HepG2 (cell line): ENCODE data around the gene SEC14L2. TPM values are rescaled to one million over a fixed set of nuclear protein-coding genes. Genes with fewer than 3 reads are reported as not detected.
A peak's percentile ranks its signal among the peaks of the same experiment; 100 is the strongest.

Experiments
- ATAC-seq: fragments of 200-7000 bp; cut with Tn5 transposase; 3 replicates; pipeline ENCODE4 v1.9.1; 2020; ENCODE audit warnings: mild to moderate bottlenecking, moderate library complexity
- BruUV-seq: library from RNA; stranded (reverse); fragments of 400-500 nt; replicated peaks from 2 replicates; lab custom pipeline; 2021; lab: Mats Ljungman, UMichigan
- CTCF ChIA-PET: fragments of 300-600 bp; formaldehyde crosslinking; extraction: SDS; loops from one replicate; lab custom pipeline; 2021; ENCODE audit warnings: low total read pairs, inconsistent platforms, low intra/inter-chr PET ratio; lab: Yijun Ruan, JAX
- POLR2A ChIA-PET: fragments of 350-600 bp; sonication (Branson Sonifier 250); formaldehyde crosslinking; loops from one replicate; lab custom pipeline; 2020; ENCODE audit warnings: antibody characterized with exemption, inconsistent platforms; lab: Yijun Ruan, JAX
- DNase-seq: peaks from one replicate; pipeline ENCODE4 v3.0.0-alpha.2; 2015; ENCODE audit warnings: low spot score
- FAIRE-seq: peaks from 3 replicates; lab custom pipeline; 2011; peaks lifted over from hg19 to GRCh38; lab: Jason Lieb, UNC
- H2AFZ ChIP-seq: one replicate; pipeline ENCODE4 v1.6.1; 2011; ENCODE audit warnings: low read length, inconsistent platforms
- H3K27ac ChIP-seq: fragments of 300-600 bp; 3 replicates; pipeline ENCODE4 v1.8.0; 2011; ENCODE audit warnings: mixed run types, mild to moderate bottlenecking, mixed read lengths, low read length, inconsistent platforms; ENCODE audit not compliant: insufficient read depth; ENCODE audit errors: extremely low read length
- H3K27me3 ChIP-seq, 2 experiments: fragments of 200-600 bp in 1 of 2; 2 replicates in 1 of 2; 3 replicates in 1 of 2; pipeline versions ENCODE4 v1.6.0 to v1.8.0; 2011; ENCODE audit warnings: low read length in 2 of 2, mild to moderate bottlenecking in 2 of 2, moderate library complexity in 2 of 2, inconsistent platforms in 1 of 2; ENCODE audit not compliant: insufficient read depth in 2 of 2, control insufficient read depth in 1 of 2
- H3K36me3 ChIP-seq, 2 experiments: fragments of 200-600 bp in 1 of 2; replicated peaks in 1 of 2; 2 replicates in 1 of 2; 3 replicates in 1 of 2; pipeline versions ENCODE4 v1.5.1 to v1.8.0; 2011; ENCODE audit warnings: low read length in 2 of 2, inconsistent platforms in 1 of 2; ENCODE audit not compliant: insufficient read depth in 2 of 2, control insufficient read depth in 1 of 2
- H3K4me1 ChIP-seq: 2 replicates; pipeline ENCODE4 v1.5.1; 2012; ENCODE audit warnings: low read length, inconsistent platforms; ENCODE audit not compliant: insufficient read depth
- H3K4me2 ChIP-seq: 2 replicates; pipeline ENCODE4 v1.6.0; 2011; ENCODE audit warnings: low read depth, low read length, inconsistent platforms
- H3K4me3 ChIP-seq, 3 experiments: fragments of 200-600 bp in 1 of 3; sonication (generic), shearing (Covaris generic) in 1 of 3; replicated peaks in 1 of 3; 2 replicates each; pipeline ENCODE4 v1.5.1; 2011 to 2016; ENCODE audit warnings: low read length in 3 of 3, inconsistent platforms in 2 of 3, low read depth in 2 of 3, mild to moderate bottlenecking in 2 of 3, control low read depth in 1 of 3, mixed read lengths in 1 of 3; ENCODE audit not compliant: insufficient read depth in 1 of 3
- H3K79me2 ChIP-seq: one replicate; pipeline ENCODE4 v1.6.1; 2011; ENCODE audit warnings: low read length, inconsistent platforms; ENCODE audit not compliant: insufficient read depth
- H3K9ac ChIP-seq: 2 replicates; pipeline ENCODE4 v1.6.0; 2011; ENCODE audit warnings: mild to moderate bottlenecking, low read depth, low read length, inconsistent platforms; ENCODE audit not compliant: insufficient read depth
- H3K9me3 ChIP-seq: 2 replicates; pipeline ENCODE4 v1.5.1; 2012; ENCODE audit warnings: mild to moderate bottlenecking, low read length
- H4K20me1 ChIP-seq: 2 replicates; pipeline ENCODE4 v1.6.0; 2011; ENCODE audit warnings: inconsistent platforms, mild to moderate bottlenecking, low read length, moderate library complexity; ENCODE audit not compliant: insufficient read depth
- CREM ChIP-seq, 2 experiments: sonication (generic) in 1 of 2; formaldehyde crosslinking in 1 of 2; IDR thresholded peaks; 2 replicates each; pipeline versions ENCODE4 v1.4.0 to v1.6.1; 2016 to 2020; ENCODE audit warnings: antibody characterized with exemption in 1 of 2, mild to moderate bottlenecking in 1 of 2, missing genetic modification reagents in 1 of 2
- GATAD2A ChIP-seq: IDR thresholded peaks from 2 replicates; pipeline ENCODE4 v1.6.1; 2016
- GFI1 ChIP-seq: sonication (generic); formaldehyde crosslinking; IDR thresholded peaks from 2 replicates; pipeline ENCODE4 v1.5.0; 2020; ENCODE audit warnings: missing genetic modification reagents, mild to moderate bottlenecking, borderline replicate concordance
- HNF4A ChIP-seq: sonication (generic); formaldehyde crosslinking; IDR thresholded peaks from 2 replicates; pipeline ENCODE4 v1.4.0; 2020; ENCODE audit warnings: missing genetic modification reagents
- HNF4G ChIP-seq, 2 experiments: sonication (generic) in 1 of 2; formaldehyde crosslinking in 1 of 2; IDR thresholded peaks; 2 replicates each; pipeline versions ENCODE4 v1.4.0 to v1.6.1; 2011 to 2020; ENCODE audit warnings: borderline replicate concordance in 2 of 2, low read depth in 2 of 2, mild to moderate bottlenecking in 2 of 2, low read length in 1 of 2, missing genetic modification reagents in 1 of 2, moderate library complexity in 1 of 2
- MIXL1 ChIP-seq: IDR thresholded peaks from 2 replicates; pipeline ENCODE4 v1.6.1; 2016
- NR2F2 ChIP-seq: IDR thresholded peaks from 2 replicates; pipeline ENCODE4 v1.6.1; 2012; ENCODE audit warnings: low read depth, inconsistent platforms, borderline replicate concordance
- PHF21A ChIP-seq: sonication (generic); formaldehyde crosslinking; IDR thresholded peaks from 2 replicates; pipeline ENCODE4 v1.5.0; 2020; ENCODE audit warnings: mild to moderate bottlenecking, missing genetic modification reagents
- PITX1 ChIP-seq: sonication (generic); formaldehyde crosslinking; IDR thresholded peaks from 2 replicates; pipeline ENCODE4 v1.5.1; 2020; ENCODE audit warnings: mild to moderate bottlenecking, missing genetic modification reagents
- SALL1 ChIP-seq: sonication (generic); formaldehyde crosslinking; IDR thresholded peaks from 2 replicates; pipeline ENCODE4 v1.8.0; 2022; ENCODE audit warnings: mild to moderate bottlenecking, missing genetic modification reagents
- SIX1 ChIP-seq: sonication (generic); formaldehyde crosslinking; IDR thresholded peaks from 2 replicates; pipeline ENCODE4 v1.4.0; 2020; ENCODE audit warnings: missing genetic modification reagents, borderline replicate concordance
- SP5 ChIP-seq: IDR thresholded peaks from 2 replicates; pipeline ENCODE4 v1.6.1; 2016; ENCODE audit warnings: low read depth, borderline replicate concordance
- ZBTB20 ChIP-seq: sonication (generic); formaldehyde crosslinking; IDR thresholded peaks from 2 replicates; pipeline ENCODE4 v1.8.1; 2023; ENCODE audit warnings: missing genetic modification reagents, low read depth, mild to moderate bottlenecking, borderline replicate concordance
- ZEB1 ChIP-seq: IDR thresholded peaks from 2 replicates; pipeline ENCODE4 v1.6.1; 2012; ENCODE audit warnings: mild to moderate bottlenecking, low read depth, inconsistent platforms; ENCODE audit not compliant: insufficient replicate concordance
- ZNF713 ChIP-seq: sonication (generic); formaldehyde crosslinking; IDR thresholded peaks from 2 replicates; pipeline ENCODE4 v1.4.0; 2020; ENCODE audit warnings: mild to moderate bottlenecking, missing genetic modification reagents
- ZSCAN25 ChIP-seq: sonication (generic); formaldehyde crosslinking; IDR thresholded peaks from 2 replicates; pipeline ENCODE4 v1.8.0; 2022; ENCODE audit warnings: mild to moderate bottlenecking, missing genetic modification reagents
- WGBS: methylation state at CpG from one replicate; pipeline ENCODE4 v1.1.6; 2017; ENCODE audit warnings: low lambda C conversion rate; 5-methylcytosine and 5-hydroxymethylcytosine counted together
- in situ Hi-C: cut with HindIII; loops from 2 replicates; pipeline ENCODE4 v1.10.0; 2017; ENCODE audit warnings: low pct_unique_long_range_greater_than_20kb; ENCODE audit not compliant: extremely low pct_ligation_motif_present
- intact Hi-C: fragments of 100-400 bp; cut with micrococcal nuclease; formaldehyde crosslinking; loops from one replicate; pipeline ENCODE4 v1.10.0; 2022; ENCODE audit not compliant: unreplicated experiment
- polyA plus RNA-seq, 8 experiments: library from polyadenylated mRNA; depleted of rRNA in 3 of 8; stranded (reverse) in 7 of 8; unstranded in 1 of 8; fragments of >200 nt; fragmentation: Illumina TruSeq in 4 of 8; extraction: Trizol in 4 of 8; gene quantifications; 2 replicates each; pipeline versions ENCODE4 v1.2.1 to v1.2.3, GENCODE V29; 2011 to 2016; ENCODE audit warnings: low read depth in 4 of 8, missing spikeins in 1 of 8, mixed read lengths in 1 of 8; ENCODE audit not compliant: insufficient read depth in 1 of 8
- total RNA-seq, 5 experiments: library from RNA; depleted of rRNA; stranded (reverse); fragments of >200 nt; fragmentation: Illumina TruSeq; extraction: Trizol; gene quantifications; 2 replicates each; pipeline ENCODE4 v1.2.3, GENCODE V29; 2016; ENCODE audit warnings: low read depth in 1 of 5
- TF ChIP-seq, protein P1 (sequence below): sonication (generic); formaldehyde crosslinking; IDR thresholded peaks from 2 replicates; pipeline ENCODE4 v1.5.1; 2020; ENCODE audit warnings: mild to moderate bottlenecking, missing genetic modification reagents, moderate library complexity
- TF ChIP-seq, protein P2 (sequence below): sonication (generic); formaldehyde crosslinking; IDR thresholded peaks from 2 replicates; pipeline ENCODE4 v1.4.0; 2020; ENCODE audit warnings: missing genetic modification reagents

The SEC14L2 gene
- total and polyA plus RNA-seq, 2 of the 13 experiments (the other 11 are each of a cell fraction or from before 2014, with no cell fraction given): 4.1 to 5.1 TPM

DNA sequence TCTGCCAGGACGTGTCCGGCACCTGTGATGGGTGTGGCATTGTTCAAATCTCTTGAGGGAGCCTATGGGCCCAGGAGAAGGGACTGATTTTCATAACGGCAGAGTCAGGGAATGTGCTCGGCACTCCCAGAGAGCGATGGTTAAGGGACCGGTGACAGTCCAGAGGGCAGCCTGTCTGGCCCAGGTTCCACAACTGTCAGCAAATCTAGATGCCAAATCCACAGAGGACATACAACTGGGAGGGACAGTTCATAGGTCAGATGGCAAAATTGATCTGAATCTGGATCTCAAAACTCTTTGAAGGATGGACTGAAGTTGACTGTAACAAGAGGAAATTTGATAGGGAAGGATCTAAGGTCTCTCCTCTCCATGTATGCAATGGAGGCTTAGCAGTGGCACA is 7.5 kb downstream of the SEC14L2 start:
- H3K4me3 ChIP-seq: no peak overlapping the region
- ChIA-PET POLR2A (interaction anchor here (6.5 kb wide), 1 partner anchor 19 kb away, joined by 65 read pairs; no protein-coding TSS in a partner anchor), CTCF (no interaction called here)
- no peaks in the 10 kb centered on the region for H3K27me3 ChIP-seq
- 14% methylated on average over 6 of the region's 6 CpGs for WGBS
- H2AFZ ChIP-seq: no peak overlapping the region
- H3K4me2 ChIP-seq: peak overlapping the region; percentile 47
- H3K27ac ChIP-seq: peak overlapping the region; percentile 33
- ATAC-seq (peak; percentile 91), DNase-seq (peak; percentile 70), FAIRE-seq (peak; percentile 92)
- H4K20me1 ChIP-seq: no peaks in the 10 kb centered on the region
- no peak overlapping the region for H3K9ac ChIP-seq
- no TSS peak for BruUV-seq
- no peaks in the 10 kb centered on the region for H3K79me2 ChIP-seq
- H3K9me3 ChIP-seq: no peaks in the 10 kb centered on the region
- H3K36me3 ChIP-seq: peaks cover 6 to 18% of the 10 kb centered on the region in 2 experiments; a peak in 4 of 5 replicates
- in situ Hi-C loops: no loop called here
- peaks cover 60% of the 10 kb centered on the region for H3K4me1 ChIP-seq
- intact Hi-C loops: no loop called here
- TF ChIP-seq HNF4A (peak; percentile 91), GATAD2A (CRISPR knock-in tag) (peak; percentile 60; the same call in 1 of the 2 replicates), SALL1 (peak; percentile 78), PHF21A (CRISPR knock-in tag) (peak; percentile 58), ZSCAN25 (CRISPR knock-in tag) (no peak), PITX1 (peak; percentile 66; the same call in 1 of the 2 replicates), MIXL1 (0 out of 2 replicates have a peak, but pooled peaks have one; percentile 24), HNF4G (IDR thresholded peaks at IDR 0.05; ENCODE audit: borderline replicate concordance, low read depth, low read length) (peak; percentile 72), HNF4G (CRISPR knock-in tag; IDR thresholded peaks at IDR 0.05; ENCODE audit: borderline replicate concordance, low read depth) (peak; percentile 65; the same call in 1 of the 2 replicates), SIX1 (CRISPR knock-in tag) (peak; percentile 87), SP5 (peak; percentile 93), CREM (IDR thresholded peaks at IDR 0.05) (peak; percentile 34; the same call in 1 of the 2 replicates), CREM (CRISPR knock-in tag; IDR thresholded peaks at IDR 0.05) (no peak), ZEB1 (peak; percentile 27), NR2F2 (peak; percentile 74; the same call in 1 of the 2 replicates), ZNF713 (CRISPR knock-in tag) (no peak), ZBTB20 (0 out of 2 replicates have a peak, but pooled peaks have one; percentile 41), GFI1 (0 out of 2 replicates have a peak, but pooled peaks have one; percentile 20)
- TF ChIP-seq, protein P1, sequence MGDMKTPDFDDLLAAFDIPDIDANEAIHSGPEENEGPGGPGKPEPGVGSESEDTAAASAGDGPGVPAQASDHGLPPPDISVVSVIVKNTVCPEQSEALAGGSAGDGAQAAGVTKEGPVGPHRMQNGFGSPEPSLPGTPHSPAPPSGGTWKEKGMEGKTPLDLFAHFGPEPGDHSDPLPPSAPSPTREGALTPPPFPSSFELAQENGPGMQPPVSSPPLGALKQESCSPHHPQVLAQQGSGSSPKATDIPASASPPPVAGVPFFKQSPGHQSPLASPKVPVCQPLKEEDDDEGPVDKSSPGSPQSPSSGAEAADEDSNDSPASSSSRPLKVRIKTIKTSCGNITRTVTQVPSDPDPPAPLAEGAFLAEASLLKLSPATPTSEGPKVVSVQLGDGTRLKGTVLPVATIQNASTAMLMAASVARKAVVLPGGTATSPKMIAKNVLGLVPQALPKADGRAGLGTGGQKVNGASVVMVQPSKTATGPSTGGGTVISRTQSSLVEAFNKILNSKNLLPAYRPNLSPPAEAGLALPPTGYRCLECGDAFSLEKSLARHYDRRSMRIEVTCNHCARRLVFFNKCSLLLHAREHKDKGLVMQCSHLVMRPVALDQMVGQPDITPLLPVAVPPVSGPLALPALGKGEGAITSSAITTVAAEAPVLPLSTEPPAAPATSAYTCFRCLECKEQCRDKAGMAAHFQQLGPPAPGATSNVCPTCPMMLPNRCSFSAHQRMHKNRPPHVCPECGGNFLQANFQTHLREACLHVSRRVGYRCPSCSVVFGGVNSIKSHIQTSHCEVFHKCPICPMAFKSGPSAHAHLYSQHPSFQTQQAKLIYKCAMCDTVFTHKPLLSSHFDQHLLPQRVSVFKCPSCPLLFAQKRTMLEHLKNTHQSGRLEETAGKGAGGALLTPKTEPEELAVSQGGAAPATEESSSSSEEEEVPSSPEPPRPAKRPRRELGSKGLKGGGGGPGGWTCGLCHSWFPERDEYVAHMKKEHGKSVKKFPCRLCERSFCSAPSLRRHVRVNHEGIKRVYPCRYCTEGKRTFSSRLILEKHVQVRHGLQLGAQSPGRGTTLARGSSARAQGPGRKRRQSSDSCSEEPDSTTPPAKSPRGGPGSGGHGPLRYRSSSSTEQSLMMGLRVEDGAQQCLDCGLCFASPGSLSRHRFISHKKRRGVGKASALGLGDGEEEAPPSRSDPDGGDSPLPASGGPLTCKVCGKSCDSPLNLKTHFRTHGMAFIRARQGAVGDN (CRISPR knock-in tag): peak; percentile 22; the same call in 1 of the 2 replicates
- TF ChIP-seq, protein P2, sequence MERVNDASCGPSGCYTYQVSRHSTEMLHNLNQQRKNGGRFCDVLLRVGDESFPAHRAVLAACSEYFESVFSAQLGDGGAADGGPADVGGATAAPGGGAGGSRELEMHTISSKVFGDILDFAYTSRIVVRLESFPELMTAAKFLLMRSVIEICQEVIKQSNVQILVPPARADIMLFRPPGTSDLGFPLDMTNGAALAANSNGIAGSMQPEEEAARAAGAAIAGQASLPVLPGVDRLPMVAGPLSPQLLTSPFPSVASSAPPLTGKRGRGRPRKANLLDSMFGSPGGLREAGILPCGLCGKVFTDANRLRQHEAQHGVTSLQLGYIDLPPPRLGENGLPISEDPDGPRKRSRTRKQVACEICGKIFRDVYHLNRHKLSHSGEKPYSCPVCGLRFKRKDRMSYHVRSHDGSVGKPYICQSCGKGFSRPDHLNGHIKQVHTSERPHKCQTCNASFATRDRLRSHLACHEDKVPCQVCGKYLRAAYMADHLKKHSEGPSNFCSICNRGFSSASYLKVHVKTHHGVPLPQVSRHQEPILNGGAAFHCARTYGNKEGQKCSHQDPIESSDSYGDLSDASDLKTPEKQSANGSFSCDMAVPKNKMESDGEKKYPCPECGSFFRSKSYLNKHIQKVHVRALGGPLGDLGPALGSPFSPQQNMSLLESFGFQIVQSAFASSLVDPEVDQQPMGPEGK: 0 out of 2 replicates have a peak, but pooled peaks have one; percentile 26
